Thyroid gland (tissue), 4 donors: Measurements from ENCODE around the gene FNTB. TPM values are rescaled to one million over a fixed set of nuclear protein-coding genes. Genes with fewer than 3 reads are reported as not detected.
"Not testable (repeated sequence)": the region's sequence is repeated elsewhere in the genome, so short reads cannot be mapped to it uniquely, and the experiment has no call there.

Source experiments
- DNase-seq, 2 donors: peaks; one replicate each; pipeline ENCODE4 v3.0.0-alpha.2; 2019
- H3K27ac ChIP-seq, 3 donors: fragments of 200-600 bp; sonication (generic); 1 replicate in 2 of 3; 2 replicates in 1 of 3; pipeline ENCODE4 v1.5.1; 2016 to 2019; ENCODE audit warnings: mild to moderate bottlenecking in 1 of 3, moderate library complexity in 1 of 3
- H3K27me3 ChIP-seq: fragments of 200-600 bp; sonication (generic); one replicate; pipeline ENCODE4 v1.5.1; 2019
- H3K36me3 ChIP-seq, 2 donors: fragments of 200-600 bp; sonication (generic); one replicate each; pipeline ENCODE4 v1.5.1; 2016 to 2019
- H3K4me1 ChIP-seq, 2 donors: fragments of 200-600 bp; sonication (generic); one replicate each; pipeline ENCODE4 v1.5.1; 2017 to 2019
- H3K4me3 ChIP-seq, 3 donors: fragments of 200-600 bp; sonication (generic); replicated peaks in 1 of 3; 1 replicate in 2 of 3; 2 replicates in 1 of 3; pipeline ENCODE4 v1.5.1; 2016; ENCODE audit warnings: mild to moderate bottlenecking in 1 of 3
- H3K9me3 ChIP-seq: fragments of 200-600 bp; sonication (generic); one replicate; pipeline ENCODE4 v1.5.1; 2017
- CTCF ChIP-seq, 6 experiments: fragments of 200-600 bp in 3 of 6; fragments of 450-650 bp in 3 of 6; sonication (generic) in 3 of 6; IDR thresholded peaks; one replicate each; pipeline ENCODE4 v1.5.1; 2016 to 2019; ENCODE audit warnings: antibody characterized with exemption in 6 of 6, mild to moderate bottlenecking in 2 of 6, inconsistent platforms in 1 of 6, moderate library complexity in 1 of 6
- POLR2A ChIP-seq, 2 donors: fragments of 450-650 bp; IDR thresholded peaks; one replicate each; pipeline ENCODE4 v1.6.1; 2017; ENCODE audit warnings: antibody characterized with exemption in 2 of 2, mild to moderate bottlenecking in 2 of 2, moderate library complexity in 1 of 2
- WGBS, 2 donors: methylation state at CpG; one replicate each; pipeline ENCODE4 v1.1.5; 2017; 5-methylcytosine and 5-hydroxymethylcytosine counted together
- intact Hi-C: fragments of 100-400 bp; cut with DNase I; formaldehyde crosslinking; loops from one replicate; pipeline ENCODE4 v1.15.1; 2023
- total RNA-seq, 4 donors: library from RNA; depleted of rRNA; stranded (reverse); fragments of >200 nt; gene quantifications; one replicate each; pipeline ENCODE4 v1.2.3, GENCODE V29; 2016

Gene FNTB
- total RNA-seq, 4 donors from 2014 or later = 7.8 to 27.0 (median 18.8) TPM

- TF ChIP-seq POLR2A (IDR thresholded peaks at IDR 0.05) (no peak), CTCF (IDR thresholded peaks at IDR 0.05) (no peak)
- Histone ChIP-seq H3K27me3 (no peaks in the 10 kb centered on the region), H3K36me3 (peaks cover 0 to 16% of the 10 kb centered on the region in 2 donors), H3K27ac (no peak overlapping the region), H3K4me1 (no peaks in the 10 kb centered on the region), H3K4me3 (no peak overlapping the region), H3K9me3 (no peaks in the 10 kb centered on the region)
- intact Hi-C loops = no loop called here
- 76 to 82% methylated on average over 6 of the region's 6 CpGs for WGBS, 2 donors
- DNase-seq = no peak
Measured at GRCh38 chr14:65025818-65026217, 39.1 kb downstream of the FNTB start.

- intact Hi-C loops = no loop called here
- Histone ChIP-seq H3K4me1 (no peaks in the 10 kb centered on the region), H3K9me3 (no peaks in the 10 kb centered on the region), H3K36me3 (peaks cover 0 to 16% of the 10 kb centered on the region in 2 donors), H3K27ac (no peak overlapping the region), H3K4me3 (no peak overlapping the region), H3K27me3 (no peaks in the 10 kb centered on the region)
- no peak for DNase-seq
- TF ChIP-seq POLR2A (IDR thresholded peaks at IDR 0.05) (no peak), CTCF (IDR thresholded peaks at IDR 0.05) (no peak)
- 95 to 96% methylated on average over 9 of the region's 9 CpGs for WGBS, 2 donors
Measured at GRCh38 chr14:65026526-65026925, 39.8 kb downstream of the FNTB start.

- no peak for DNase-seq
- 93 to 97% methylated on average over 11 of the region's 11 CpGs for WGBS, 2 donors
- Histone ChIP-seq H3K4me1 (no peaks in the 10 kb centered on the region), H3K27me3 (no peaks in the 10 kb centered on the region), H3K4me3 (no peak overlapping the region), H3K9me3 (no peaks in the 10 kb centered on the region), H3K27ac (no peak overlapping the region), H3K36me3 (peaks cover 0 to 18% of the 10 kb centered on the region in 2 donors)
- TF ChIP-seq CTCF (IDR thresholded peaks at IDR 0.05) (no peak), POLR2A (IDR thresholded peaks at IDR 0.05) (no peak)
- intact Hi-C loops = no loop called here
Measured at GRCh38 chr14:65027127-65027799, 40.6 kb downstream of the FNTB start.

GRCh38 chr14:65028937-65029336 lies 42.2 kb downstream of the FNTB start:
- Histone ChIP-seq H3K4me3 (no peak overlapping the region), H3K27ac (no peak overlapping the region), H3K4me1 (no peaks in the 10 kb centered on the region), H3K9me3 (no peaks in the 10 kb centered on the region), H3K27me3 (no peaks in the 10 kb centered on the region), H3K36me3 (peaks cover 8 to 25% of the 10 kb centered on the region in 2 donors)
- no peak for DNase-seq
- intact Hi-C loops = no loop called here
- 95 to 98% methylated on average over 3 of the region's 3 CpGs for WGBS, 2 donors
- no peak for TF ChIP-seq CTCF (IDR thresholded peaks at IDR 0.05)
- TF ChIP-seq POLR2A (IDR thresholded peaks at IDR 0.05) = no peak

- peaks cover 8 to 25% of the 10 kb centered on the region in 2 donors for H3K36me3 ChIP-seq
- 97 to 98% methylated on average over 10 of the region's 10 CpGs for WGBS, 2 donors
- intact Hi-C loops = not testable (repeated sequence)
Measured at GRCh38 chr14:65031321-65031720, 44.6 kb downstream of the FNTB start.

More at GRCh38 chr14:65031321-65031720, 44.6 kb downstream of the FNTB start:
- H3K4me1 ChIP-seq, H3K4me3 ChIP-seq, H3K27ac ChIP-seq, H3K9me3 ChIP-seq, H3K27me3 ChIP-seq, DNase-seq: not testable (repeated sequence)
